ENCODE results near the gene PTGDS. TPM values are rescaled to one million over a fixed set of nuclear protein-coding genes. Genes with fewer than 3 reads are reported as not detected.
A peak's percentile ranks its signal among the peaks of the same experiment; 100 is the strongest.

PTGDS gene
- total and polyA plus RNA-seq, 12 donors: 1,129 to 5,119 (median 3,777) TPM

DNA sequence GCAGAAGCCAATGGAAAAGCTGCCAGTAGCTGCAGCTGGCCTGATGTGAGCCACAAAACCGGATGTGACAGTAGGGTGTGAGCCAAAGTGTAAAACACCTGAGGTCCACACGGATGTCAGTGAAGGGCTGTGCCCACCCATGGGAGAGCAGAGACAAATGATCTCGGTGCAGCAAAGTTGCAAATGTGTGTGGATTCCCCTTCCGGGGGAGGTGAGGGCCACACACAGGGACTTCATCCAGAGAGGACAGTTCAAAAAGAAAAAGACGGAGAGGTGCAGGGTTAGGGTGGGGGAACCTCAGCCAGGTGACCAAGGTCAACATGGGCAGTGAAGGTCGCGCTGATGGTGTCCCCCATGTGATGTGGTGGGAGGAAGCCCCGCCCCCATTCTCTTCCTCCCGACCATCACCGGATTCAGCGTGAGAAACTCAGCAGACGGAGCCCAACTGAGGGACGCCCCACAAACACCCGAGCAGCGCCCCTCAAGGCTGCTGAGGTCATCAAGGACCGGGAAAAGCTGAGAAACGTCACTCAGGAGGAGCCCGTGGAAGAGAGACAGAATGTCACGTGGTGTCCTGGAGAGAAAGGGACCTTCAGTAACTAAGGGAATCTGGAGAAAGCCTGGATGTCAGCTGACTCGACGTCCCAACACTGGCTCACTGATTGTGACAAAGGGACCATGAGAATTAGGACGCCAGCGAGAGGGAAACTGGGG is 11.4 kb upstream of the PTGDS start:
- intact Hi-C loops (cut with DNase I): no loop called here
- no peaks in the 10 kb centered on the region for H3K27me3 ChIP-seq
- no peak overlapping the region for H3K27ac ChIP-seq
- DNase-seq: peak; percentile 15 to 43
- TF ChIP-seq, protein P1, sequence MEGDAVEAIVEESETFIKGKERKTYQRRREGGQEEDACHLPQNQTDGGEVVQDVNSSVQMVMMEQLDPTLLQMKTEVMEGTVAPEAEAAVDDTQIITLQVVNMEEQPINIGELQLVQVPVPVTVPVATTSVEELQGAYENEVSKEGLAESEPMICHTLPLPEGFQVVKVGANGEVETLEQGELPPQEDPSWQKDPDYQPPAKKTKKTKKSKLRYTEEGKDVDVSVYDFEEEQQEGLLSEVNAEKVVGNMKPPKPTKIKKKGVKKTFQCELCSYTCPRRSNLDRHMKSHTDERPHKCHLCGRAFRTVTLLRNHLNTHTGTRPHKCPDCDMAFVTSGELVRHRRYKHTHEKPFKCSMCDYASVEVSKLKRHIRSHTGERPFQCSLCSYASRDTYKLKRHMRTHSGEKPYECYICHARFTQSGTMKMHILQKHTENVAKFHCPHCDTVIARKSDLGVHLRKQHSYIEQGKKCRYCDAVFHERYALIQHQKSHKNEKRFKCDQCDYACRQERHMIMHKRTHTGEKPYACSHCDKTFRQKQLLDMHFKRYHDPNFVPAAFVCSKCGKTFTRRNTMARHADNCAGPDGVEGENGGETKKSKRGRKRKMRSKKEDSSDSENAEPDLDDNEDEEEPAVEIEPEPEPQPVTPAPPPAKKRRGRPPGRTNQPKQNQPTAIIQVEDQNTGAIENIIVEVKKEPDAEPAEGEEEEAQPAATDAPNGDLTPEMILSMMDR (IDR thresholded peaks at IDR 0.05): no peak
- H3K4me3 ChIP-seq: peak overlapping the region in 3 of 10 donors; percentile 8 to 28 (median 9)
- no peaks in the 10 kb centered on the region for H3K36me3 ChIP-seq
- H3K9me3 ChIP-seq: no peaks in the 10 kb centered on the region
- H3K4me1 ChIP-seq: peaks cover under 1 to 45% (median 20%) of the 10 kb centered on the region in 9 donors
- 28% methylated on average over 23 of the region's 23 CpGs for WGBS, 2 donors
- ATAC-seq: peak in 3 of 8 donors; percentile 5 to 20 (median 16)

DNA sequence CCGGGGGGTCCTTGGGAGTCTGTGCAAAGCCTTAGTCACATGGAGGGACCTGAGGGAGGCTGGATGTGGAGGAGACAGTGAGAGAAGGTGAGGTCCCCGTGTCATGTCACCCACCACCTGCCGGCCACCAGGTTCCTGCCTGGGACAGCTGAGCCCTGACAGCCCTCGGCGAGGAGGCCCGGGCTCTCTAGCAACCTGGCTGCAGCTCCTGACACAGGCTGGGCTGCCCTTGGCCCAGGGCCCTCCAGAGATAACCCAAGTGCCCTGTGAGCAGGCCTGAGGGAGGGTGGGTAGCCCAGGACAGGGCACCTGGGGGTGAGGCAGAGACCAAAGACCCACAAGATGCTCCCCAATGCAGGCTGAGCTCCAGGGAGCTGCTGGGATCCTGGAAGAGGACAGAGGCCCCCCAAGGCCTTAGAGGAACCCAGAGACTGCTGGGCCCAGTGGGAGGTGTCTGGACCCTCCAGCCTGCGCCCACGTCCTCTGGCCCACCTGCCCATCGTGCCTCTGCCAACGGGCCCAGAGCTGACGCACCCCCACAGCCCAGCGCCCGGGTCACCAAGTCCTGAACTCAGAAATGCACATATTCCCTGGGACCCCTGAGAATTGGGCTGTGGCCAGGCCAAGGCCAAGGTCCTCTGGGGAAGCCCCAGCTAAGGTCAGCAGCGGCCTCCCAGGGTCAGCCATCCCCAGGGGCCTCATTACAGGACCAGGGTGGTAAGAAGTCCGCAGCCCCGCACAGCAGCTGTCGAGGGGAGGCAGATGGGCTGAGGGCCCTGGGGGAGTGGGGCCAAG is 8.8 kb upstream of the PTGDS start:
- no peaks in the 10 kb centered on the region for H3K27me3 ChIP-seq
- DNase-seq: peak in 1 of 2 donors; percentile 20
- H3K4me1 ChIP-seq: peaks cover 0 to 34% (median 13%) of the 10 kb centered on the region in 9 donors
- H3K9me3 ChIP-seq: no peaks in the 10 kb centered on the region
- TF ChIP-seq, protein P1 (IDR thresholded peaks at IDR 0.05): no peak
- intact Hi-C loops (cut with DNase I): no loop called here
- 69 to 77% methylated on average over 17 of the region's 17 CpGs for WGBS, 2 donors
- no peaks in the 10 kb centered on the region for H3K36me3 ChIP-seq
- no peak overlapping the region for H3K27ac ChIP-seq
- no peak overlapping the region for H3K4me3 ChIP-seq
- ATAC-seq: peak in 1 of 8 donors; percentile 48

DNA sequence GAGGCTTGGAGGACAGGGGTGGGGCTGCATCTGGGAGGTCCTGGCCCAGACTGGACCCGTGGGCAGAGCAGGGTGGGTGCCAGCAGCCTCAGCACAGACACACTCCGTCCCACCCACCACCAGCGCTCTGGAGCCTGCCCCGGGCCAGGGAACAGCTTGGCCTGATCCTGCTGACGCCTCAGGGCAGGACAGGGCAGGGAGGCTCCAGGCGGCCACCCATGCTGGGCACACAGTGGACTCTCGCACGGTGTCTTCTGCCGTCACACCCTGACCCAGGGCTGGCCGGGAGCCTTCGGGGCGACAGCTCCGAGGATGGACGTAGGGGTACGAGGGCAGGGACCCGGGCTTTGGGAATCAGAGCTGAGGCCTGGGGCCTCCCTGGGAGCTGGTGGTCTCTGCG is 8.2 kb upstream of the PTGDS start:
- Histone ChIP-seq H3K36me3 (no peaks in the 10 kb centered on the region), H3K4me3 (no peak overlapping the region), H3K27ac (no peak overlapping the region), H3K9me3 (no peaks in the 10 kb centered on the region), H3K4me1 (peaks cover 0 to 32% (median 13%) of the 10 kb centered on the region in 9 donors), H3K27me3 (no peaks in the 10 kb centered on the region)
- 82 to 86% methylated on average over 17 of the region's 17 CpGs for WGBS, 2 donors
- TF ChIP-seq, protein P1 (IDR thresholded peaks at IDR 0.05): no peak
- ATAC-seq (peak in 1 of 8 donors; percentile 14), DNase-seq (no peak)
- intact Hi-C loops (cut with DNase I): no loop called here

DNA sequence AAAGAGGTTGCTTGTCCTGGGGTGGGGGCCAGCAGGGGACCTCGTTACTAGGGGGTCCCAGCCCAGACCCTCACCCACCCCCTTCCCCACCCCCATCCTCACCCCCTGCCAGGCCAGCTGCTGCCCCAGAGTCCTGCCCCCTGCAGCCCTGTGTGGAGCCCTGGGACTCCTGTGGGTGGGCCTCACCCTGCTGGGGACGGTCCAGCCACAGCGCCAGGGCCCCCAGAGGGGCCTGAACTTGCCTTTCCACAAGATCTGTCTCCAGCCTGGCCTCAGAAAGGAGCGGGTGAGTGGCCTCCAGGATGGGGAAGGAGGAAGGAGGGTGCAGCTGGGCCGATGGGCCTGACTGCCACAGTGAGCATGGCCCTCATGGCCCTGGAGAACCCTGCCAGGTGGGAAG is 7.5 kb upstream of the PTGDS start:
- 79 to 87% methylated on average over 5 of the region's 5 CpGs for WGBS, 2 donors
- ATAC-seq: no peak
- peaks cover 0 to 32% (median 15%) of the 10 kb centered on the region in 9 donors for H3K4me1 ChIP-seq
- no peaks in the 10 kb centered on the region for H3K9me3 ChIP-seq
- H3K4me3 ChIP-seq: no peak overlapping the region
- intact Hi-C loops (cut with DNase I): no loop called here
- H3K36me3 ChIP-seq: no peaks in the 10 kb centered on the region
- H3K27me3 ChIP-seq: no peaks in the 10 kb centered on the region
- TF ChIP-seq, protein P1 (IDR thresholded peaks at IDR 0.05): no peak
- DNase-seq: no peak
- H3K27ac ChIP-seq: no peak overlapping the region

Data from heart right ventricle (tissue), 16 donors.